ENCODE data around the gene OTOG.

Gene OTOG

GRCh38 chr11:17646451-17647145 is 99.5 kb downstream of the OTOG start:
- Histone ChIP-seq H3K9ac (ENCODE audit: low read depth, low read length, poor library complexity, severe bottlenecking) (no peak overlapping the region), H3K9me2 (replicated peaks; ENCODE audit: low read depth, low read length) (no peaks in the 10 kb centered on the region), H3F3A (ENCODE audit: low read depth) (no peaks in the 10 kb centered on the region), H3K36me3 (ENCODE audit: insufficient read depth, low read length) (no peaks in the 10 kb centered on the region), H3K4me1 (ENCODE audit: insufficient read depth, low read length, poor library complexity, severe bottlenecking) (no peaks in the 10 kb centered on the region), H3K79me2 (ENCODE audit: insufficient read depth, low read length) (no peaks in the 10 kb centered on the region), H3K4me3 (ENCODE audit: low read length, poor library complexity, severe bottlenecking) (no peak overlapping the region), H3K27me3 (ENCODE audit: insufficient read depth, low read length, poor library complexity, severe bottlenecking) (no peaks in the 10 kb centered on the region), H4K20me1 (ENCODE audit: insufficient read depth, low read length, poor library complexity, severe bottlenecking) (no peaks in the 10 kb centered on the region), H3K4me2 (ENCODE audit: low read depth, low read length, poor library complexity, severe bottlenecking) (no peak overlapping the region), H2AFZ (ENCODE audit: low read length) (no peak overlapping the region), H3K9me3 (ENCODE audit: insufficient read depth, low read depth, low read length) (no peaks in the 10 kb centered on the region)
- no peak for TF ChIP-seq CTCF (conservative IDR thresholded peaks at IDR 0.05; ENCODE audit: low read length)
- no peak for TF ChIP-seq EZH2phosphoT487 (IDR thresholded peaks at IDR 0.05; ENCODE audit: borderline replicate concordance)

- H3K4me3 ChIP-seq (ENCODE audit: low read length, poor library complexity, severe bottlenecking), result no peak overlapping the region
- H4K20me1 ChIP-seq (ENCODE audit: insufficient read depth, low read length, poor library complexity, severe bottlenecking), result no peaks in the 10 kb centered on the region
- H2AFZ ChIP-seq (ENCODE audit: low read length), result no peak overlapping the region
- no peaks in the 10 kb centered on the region for H3F3A ChIP-seq (ENCODE audit: low read depth)
- TF ChIP-seq CTCF (conservative IDR thresholded peaks at IDR 0.05; ENCODE audit: low read length) (no peak), EZH2phosphoT487 (IDR thresholded peaks at IDR 0.05; ENCODE audit: borderline replicate concordance) (no peak)
- H3K9me3 ChIP-seq (ENCODE audit: insufficient read depth, low read depth, low read length), result no peaks in the 10 kb centered on the region
- no peaks in the 10 kb centered on the region for H3K36me3 ChIP-seq (ENCODE audit: insufficient read depth, low read length)
- no peak overlapping the region for H3K9ac ChIP-seq (ENCODE audit: low read depth, low read length, poor library complexity, severe bottlenecking)
- no peaks in the 10 kb centered on the region for H3K9me2 ChIP-seq (replicated peaks; ENCODE audit: low read depth, low read length)
- H3K4me2 ChIP-seq (ENCODE audit: low read depth, low read length, poor library complexity, severe bottlenecking), result no peak overlapping the region
- H3K27me3 ChIP-seq (ENCODE audit: insufficient read depth, low read length, poor library complexity, severe bottlenecking), result no peaks in the 10 kb centered on the region
- H3K79me2 ChIP-seq (ENCODE audit: insufficient read depth, low read length), result no peaks in the 10 kb centered on the region
- no peaks in the 10 kb centered on the region for H3K4me1 ChIP-seq (ENCODE audit: insufficient read depth, low read length, poor library complexity, severe bottlenecking)
Measured at GRCh38 chr11:17648528-17648927, 101.5 kb downstream of the OTOG start.

- H4K20me1 ChIP-seq (ENCODE audit: insufficient read depth, low read length, poor library complexity, severe bottlenecking), result no peaks in the 10 kb centered on the region
- H3K27me3 ChIP-seq (ENCODE audit: insufficient read depth, low read length, poor library complexity, severe bottlenecking), result no peaks in the 10 kb centered on the region
- H3F3A ChIP-seq (ENCODE audit: low read depth), result no peaks in the 10 kb centered on the region
- no peaks in the 10 kb centered on the region for H3K79me2 ChIP-seq (ENCODE audit: insufficient read depth, low read length)
- H3K36me3 ChIP-seq (ENCODE audit: insufficient read depth, low read length), result no peaks in the 10 kb centered on the region
- H3K9me2 ChIP-seq (replicated peaks; ENCODE audit: low read depth, low read length), result no peaks in the 10 kb centered on the region
- H3K4me3 ChIP-seq (ENCODE audit: low read length, poor library complexity, severe bottlenecking), result no peak overlapping the region
- no peaks in the 10 kb centered on the region for H3K4me1 ChIP-seq (ENCODE audit: insufficient read depth, low read length, poor library complexity, severe bottlenecking)
- H3K9ac ChIP-seq (ENCODE audit: low read depth, low read length, poor library complexity, severe bottlenecking), result no peak overlapping the region
- H3K9me3 ChIP-seq (ENCODE audit: insufficient read depth, low read depth, low read length), result no peaks in the 10 kb centered on the region
- no peak overlapping the region for H3K4me2 ChIP-seq (ENCODE audit: low read depth, low read length, poor library complexity, severe bottlenecking)
- no peak for TF ChIP-seq EZH2phosphoT487 (IDR thresholded peaks at IDR 0.05; ENCODE audit: borderline replicate concordance)
- no peak for TF ChIP-seq CTCF (conservative IDR thresholded peaks at IDR 0.05; ENCODE audit: low read length)
- no peak overlapping the region for H2AFZ ChIP-seq (ENCODE audit: low read length)
Measured at GRCh38 chr11:17649261-17649660, 102.2 kb downstream of the OTOG start.
